Keratinocyte (primary cell): ENCODE measurements around the gene ARHGAP28. TPM values are rescaled to one million over a fixed set of nuclear protein-coding genes. Genes with fewer than 3 reads are reported as not detected.

Experiments
- DNase-seq: peaks from one replicate; pipeline ENCODE4 v3.0.0-alpha.2; 2011; ENCODE audit warnings: low read depth, missing footprints, low spot score
- FAIRE-seq: peaks from 2 replicates; lab custom pipeline; 2011; peaks lifted over from hg19 to GRCh38; lab: Jason Lieb, UNC
- H2AFZ ChIP-seq: 2 replicates; pipeline ENCODE4 v1.6.0; 2012; ENCODE audit warnings: low read length, control low read depth, inconsistent platforms; ENCODE audit not compliant: control insufficient read depth
- H3K27ac ChIP-seq: 2 replicates; pipeline ENCODE4 v1.5.1; 2011; ENCODE audit warnings: low read length; ENCODE audit not compliant: control insufficient read depth, insufficient read depth
- H3K27me3 ChIP-seq: 3 replicates; pipeline ENCODE4 v1.6.0; 2011; ENCODE audit warnings: low read length; ENCODE audit not compliant: control insufficient read depth, insufficient read depth; ENCODE audit errors: extremely low read depth
- H3K36me3 ChIP-seq, 2 experiments: 2 replicates in 1 of 2; 3 replicates in 1 of 2; pipeline ENCODE4 v1.5.1; 2011; ENCODE audit warnings: low read length in 2 of 2, mild to moderate bottlenecking in 1 of 2; ENCODE audit not compliant: control insufficient read depth in 2 of 2, insufficient read depth in 2 of 2; ENCODE audit errors: extremely low read depth in 1 of 2
- H3K4me1 ChIP-seq: 3 replicates; pipeline ENCODE4 v1.5.1; 2011; ENCODE audit warnings: low read length; ENCODE audit not compliant: control insufficient read depth, insufficient read depth; ENCODE audit errors: extremely low read depth
- H3K4me2 ChIP-seq: 3 replicates; pipeline ENCODE4 v1.6.0; 2011; ENCODE audit warnings: low read depth, low read length; ENCODE audit not compliant: control insufficient read depth, insufficient read depth; ENCODE audit errors: extremely low read depth
- H3K4me3 ChIP-seq, 3 experiments: fragments of 200-600 bp in 1 of 3; sonication (generic) in 1 of 3; 2 replicates in 2 of 3; 3 replicates in 1 of 3; pipeline ENCODE4 v1.5.1; 2011 to 2016; ENCODE audit warnings: low read length in 3 of 3, mild to moderate bottlenecking in 3 of 3, control low read depth in 2 of 3, inconsistent platforms in 1 of 3, low read depth in 1 of 3, mixed read lengths in 1 of 3, mixed run types in 1 of 3, moderate library complexity in 1 of 3; ENCODE audit not compliant: control insufficient read depth in 2 of 3, insufficient read depth in 2 of 3; ENCODE audit errors: extremely low read depth in 1 of 3
- H3K79me2 ChIP-seq: 2 replicates; pipeline ENCODE4 v1.6.0; 2012; ENCODE audit warnings: low read length; ENCODE audit not compliant: control insufficient read depth, insufficient read depth
- H3K9ac ChIP-seq: 3 replicates; pipeline ENCODE4 v1.6.0; 2011; ENCODE audit warnings: low read length; ENCODE audit not compliant: control insufficient read depth, insufficient read depth; ENCODE audit errors: extremely low read depth
- H3K9me1 ChIP-seq: 3 replicates; pipeline ENCODE4 v1.6.0; 2011; ENCODE audit warnings: low read length; ENCODE audit not compliant: control insufficient read depth, insufficient read depth; ENCODE audit errors: extremely low read depth
- H3K9me3 ChIP-seq: 2 replicates; pipeline ENCODE4 v1.5.1; 2012; ENCODE audit warnings: low read depth, low read length; ENCODE audit not compliant: control insufficient read depth
- H4K20me1 ChIP-seq: 3 replicates; pipeline ENCODE4 v1.6.0; 2011; ENCODE audit warnings: low read length; ENCODE audit not compliant: control insufficient read depth, insufficient read depth; ENCODE audit errors: extremely low read depth
- CTCF ChIP-seq, 3 experiments: IDR thresholded peaks in 1 of 3; conservative IDR thresholded peaks in 1 of 3; optimal IDR thresholded peaks in 1 of 3; 2 replicates in 2 of 3; 3 replicates in 1 of 3; pipeline versions ENCODE3 to v1.5.1; 2011; ENCODE audit warnings: low read length in 3 of 3, mild to moderate bottlenecking in 3 of 3, moderate library complexity in 2 of 3, control low read depth in 1 of 3, inconsistent platforms in 1 of 3; ENCODE audit not compliant: insufficient read depth in 2 of 3; ENCODE audit errors: extremely low read depth in 1 of 3
- EZH2 ChIP-seq: IDR thresholded peaks from one replicate; pipeline ENCODE4 v1.6.1; 2012; ENCODE audit warnings: inconsistent platforms, mild to moderate bottlenecking, low read length, moderate library complexity
- dilution Hi-C: fragments of 300-500 bp; cut with MboI; formaldehyde crosslinking; loops from one replicate; pipeline ENCODE4 v1.7.0; 2020; ENCODE audit warnings: low sequenced_read_pairs; ENCODE audit not compliant: extremely low pct_ligation_motif_present
- polyA plus RNA-seq, 5 experiments: library from polyadenylated mRNA; depleted of rRNA in 3 of 5; stranded (reverse) in 3 of 5; stranded (forward) in 1 of 5; unstranded in 1 of 5; fragments of >200 nt; gene quantifications; 1 replicate in 1 of 5; 2 replicates in 3 of 5; 3 replicates in 1 of 5; pipeline versions ENCODE4 v1.2.1 to v1.2.3, GENCODE V29; 2011 to 2012; ENCODE audit warnings: missing spikeins in 2 of 5, low read depth in 1 of 5, low replicate concordance in 1 of 5

ARHGAP28 gene
- polyA plus RNA-seq, 1 donor (not counting 4 experiments of a cell fraction or from before 2014, with no cell fraction given), result 0.43 TPM

- H3K9me3 ChIP-seq, result no peaks in the 10 kb centered on the region
- no peak overlapping the region for H3K27ac ChIP-seq
- no peak overlapping the region for H3K9ac ChIP-seq
- no peaks in the 10 kb centered on the region for H3K4me1 ChIP-seq
- H3K4me2 ChIP-seq, result no peak overlapping the region
- no peak overlapping the region for H2AFZ ChIP-seq
- no peaks in the 10 kb centered on the region for H4K20me1 ChIP-seq
- FAIRE-seq (no peak), DNase-seq (no peak)
- no peak overlapping the region for H3K4me3 ChIP-seq
- no peaks in the 10 kb centered on the region for H3K79me2 ChIP-seq
- dilution Hi-C loops, result no loop called here
- no peaks in the 10 kb centered on the region for H3K27me3 ChIP-seq
- TF ChIP-seq EZH2, result no peak
- no peaks in the 10 kb centered on the region for H3K36me3 ChIP-seq
- H3K9me1 ChIP-seq, result no peaks in the 10 kb centered on the region
Observed at GRCh38 chr18:6881034-6881820, 151.7 kb downstream of the ARHGAP28 start.

- no peak for TF ChIP-seq CTCF (optimal IDR thresholded peaks at IDR 0.05 in 1 of 3, IDR thresholded peaks at IDR 0.05 in 1 of 3, conservative IDR thresholded peaks at IDR 0.05 in 1 of 3; ENCODE audit: extremely low read depth in 1 of 3, insufficient read depth in 2 of 3, low read length in 3 of 3)
- H4K20me1 ChIP-seq, result no peaks in the 10 kb centered on the region
- H3K4me1 ChIP-seq, result no peaks in the 10 kb centered on the region
- H3K79me2 ChIP-seq, result no peaks in the 10 kb centered on the region
- no peaks in the 10 kb centered on the region for H3K9me1 ChIP-seq
- H3K36me3 ChIP-seq, result no peaks in the 10 kb centered on the region
- H3K27me3 ChIP-seq, result peaks cover under 1% of the 10 kb centered on the region
- H3K27ac ChIP-seq, result no peak overlapping the region
- no peak overlapping the region for H2AFZ ChIP-seq
- FAIRE-seq (no peak), DNase-seq (no peak)
- H3K9me3 ChIP-seq, result no peaks in the 10 kb centered on the region
- H3K4me3 ChIP-seq, result no peak overlapping the region
- no peak overlapping the region for H3K4me2 ChIP-seq
- dilution Hi-C loops, result no loop called here
- no peak overlapping the region for H3K9ac ChIP-seq
Observed at GRCh38 chr18:6882401-6882800, 152.9 kb downstream of the ARHGAP28 start.
